Measurements from ENCODE around the gene LRRC73. TPM values are rescaled to one million over a fixed set of nuclear protein-coding genes. Genes with fewer than 3 reads are reported as not detected.

LRRC73 gene
- total and polyA plus RNA-seq, 2 of the 8 experiments (the other 6 are each of a cell fraction or from before 2014, with no cell fraction given), result 0.24 to 0.26 TPM

- CTCF ChIA-PET (ENCODE audit: partially characterized antibody), result interaction anchor here (1.5 to 21.2 kb wide), 2 partner anchors 33 to 683 kb away, joined by 5 to 495 read pairs; partner anchors contain the start of gene LRRC73
- WGBS, 2 experiments (ENCODE audit: extremely low coverage in 1 of 2, insufficient coverage in 1 of 2, insufficient read length in 1 of 2, insufficient replicate concordance in 2 of 2, low coverage in 1 of 2, low lambda C conversion rate in 2 of 2, missing lambda C conversion rate in 1 of 2), result 76% methylated on average over 5 of the region's 5 CpGs; no CpG with 5 or more reads in 1 of the 2 experiments
These were observed 48.2 kb downstream of the LRRC73 start for GRCh38 chr6:43461936-43462335.

More at GRCh38 chr6:43461936-43462335, 48.2 kb downstream of the LRRC73 start:
- Histone ChIP-seq H4K8ac (ENCODE audit: extremely low read depth, insufficient read depth, low read length) (no peak overlapping the region), H3K36me3 (ENCODE audit: control insufficient read depth in 2 of 4, insufficient read depth in 4 of 4, low read length in 3 of 4) (no peaks in the 10 kb centered on the region), H4K5ac (ENCODE audit: insufficient read length, low read depth, low read length) (no peak overlapping the region), H3K23ac (ENCODE audit: insufficient read length) (no peak overlapping the region), H3K27ac (ENCODE audit: low read depth, low read length) (no peak overlapping the region), H3K9ac (replicated peaks in 1 of 4; ENCODE audit: extremely low read depth in 1 of 4, low read depth in 3 of 4, low read length in 3 of 4) (no peak overlapping the region), H2BK20ac (ENCODE audit: low read length) (no peak overlapping the region), H2BK5ac (ENCODE audit: low read depth, low read length) (no peak overlapping the region), H3K4me1 (replicated peaks in 1 of 4; ENCODE audit: control insufficient read depth in 3 of 4, insufficient read depth in 4 of 4, low read length in 3 of 4) (no peaks in the 10 kb centered on the region), H3K79me1 (ENCODE audit: low read depth, low read length) (no peaks in the 10 kb centered on the region), H2BK120ac (replicated peaks; ENCODE audit: low read depth, low read length) (no peak overlapping the region), H2BK12ac (ENCODE audit: low read depth, low read length) (no peak overlapping the region), H2BK15ac (ENCODE audit: low read length) (no peak overlapping the region), H4K91ac (replicated peaks; ENCODE audit: insufficient read length, low read length) (no peak overlapping the region), H3K9me3 (ENCODE audit: insufficient read depth in 2 of 2, low read depth in 1 of 2, low read length in 1 of 2) (no peaks in the 10 kb centered on the region), H3K79me2 (ENCODE audit: control insufficient read depth in 1 of 2, insufficient read depth in 2 of 2, low read length in 2 of 2) (no peaks in the 10 kb centered on the region), H3K27me3 (replicated peaks in 1 of 4; ENCODE audit: control insufficient read depth in 3 of 4, extremely low read depth in 1 of 4, insufficient read depth in 3 of 4, low read length in 3 of 4) (peaks cover 0 to 2% (median 1%) of the 10 kb centered on the region in 4 experiments; a peak in 4 of 7 replicates), H3K56ac (replicated peaks; ENCODE audit: insufficient read length, low read depth, low read length) (no peak overlapping the region), H3K23me2 (ENCODE audit: low read depth, low read length) (peaks cover 3% of the 10 kb centered on the region; the same call in 1 of the 2 replicates), H3K4me2 (ENCODE audit: insufficient read depth in 1 of 2, low read depth in 2 of 2, low read length in 2 of 2) (no peak overlapping the region), H3K14ac (ENCODE audit: insufficient read length) (no peak overlapping the region), H4K20me1 (replicated peaks in 1 of 2; ENCODE audit: control insufficient read depth in 1 of 2, insufficient read depth in 2 of 2, low read length in 2 of 2) (no peaks in the 10 kb centered on the region), H2AFZ (ENCODE audit: low read length) (no peak overlapping the region), H3K18ac (ENCODE audit: extremely low read depth, low read length) (no peak overlapping the region), H2AK5ac (ENCODE audit: low read depth, low read length) (no peak overlapping the region), H3K4me3 (ENCODE audit: extremely low read depth in 1 of 4, insufficient read depth in 2 of 4, low read depth in 3 of 4, low read length in 4 of 4) (no peak overlapping the region), H3K4ac (replicated peaks; ENCODE audit: insufficient read length, low read depth, low read length) (no peak overlapping the region)
- no peak for DNase-seq (ENCODE audit: low read depth in 1 of 2, low spot score in 2 of 2)
- no peak for FAIRE-seq
- POLR2A ChIA-PET (ENCODE audit: partially characterized antibody), result interaction anchor here (1.0 to 1.4 kb wide), 2 partner anchors 16 to 39 kb away, joined by 3 read pairs; no protein-coding TSS in a partner anchor
- no peak for TF ChIP-seq GTF2F1 (IDR thresholded peaks at IDR 0.05; ENCODE audit: borderline replicate concordance, low read depth, low read length)
- TF ChIP-seq NRF1 (IDR thresholded peaks at IDR 0.05; ENCODE audit: low read depth, low read length), result no peak
